Cardiac muscle cell (in vitro differentiated cells and primary cell): ENCODE data around the gene ARRDC5. TPM values are rescaled to one million over a fixed set of nuclear protein-coding genes. Genes with fewer than 3 reads are reported as not detected.
A peak's percentile ranks its signal among the peaks of the same experiment; 100 is the strongest.
"Not testable (repeated sequence)": the region's sequence is repeated elsewhere in the genome, so short reads cannot be mapped to it uniquely, and the experiment has no call there.

Experiments
- DNase-seq, 2 donors: peaks; one replicate each; pipeline versions ENCODE4 v3.0.0 to v3.0.0-alpha.2; 2010 to 2017; ENCODE audit warnings: low read depth in 1 of 2, low spot score in 1 of 2
- H3K27ac ChIP-seq: fragments of 200-600 bp; sonication (generic); 2 replicates; pipeline ENCODE4 v1.5.1; 2016
- H3K27me3 ChIP-seq: fragments of 200-600 bp; sonication (generic); 2 replicates; pipeline ENCODE4 v1.6.0; 2016; ENCODE audit warnings: control low read depth
- H3K36me3 ChIP-seq: fragments of 200-600 bp; sonication (generic); 2 replicates; pipeline ENCODE4 v1.5.1; 2016; ENCODE audit warnings: control low read depth
- H3K4me1 ChIP-seq: fragments of 200-600 bp; sonication (generic); 2 replicates; pipeline ENCODE4 v1.8.1; 2017; ENCODE audit warnings: low read depth, mild to moderate bottlenecking, mixed run types
- H3K4me3 ChIP-seq: fragments of 200-600 bp; sonication (generic); 2 replicates; pipeline ENCODE4 v1.5.1; 2016; ENCODE audit warnings: mild to moderate bottlenecking
- H3K9me3 ChIP-seq: fragments of 200-600 bp; sonication (generic); 2 replicates; pipeline ENCODE4 v1.5.1; 2017; ENCODE audit warnings: low read depth, mild to moderate bottlenecking, control low read depth
- polyA plus RNA-seq: library from polyadenylated mRNA; unstranded; fragments of >200 nt; fragmentation: Nextera tagmentation; extraction: Ambion mirVana; gene quantifications from 2 replicates; pipeline ENCODE4 v1.2.1, GENCODE V29; 2016
- total RNA-seq: library from RNA; depleted of rRNA; stranded (reverse); fragments of >200 nt; gene quantifications from 2 replicates; pipeline ENCODE4 v1.2.3, GENCODE V29; 2016
- TF ChIP-seq, protein P1 (sequence below): IDR thresholded peaks from 2 replicates; pipeline ENCODE4 v1.5.1; 2012; ENCODE audit warnings: low read depth, mild to moderate bottlenecking, low read length

Gene ARRDC5
- not detected in 2 replicates for total RNA-seq
- polyA plus RNA-seq: not detected in 2 replicates

GRCh38 chr19:4902796-4903195, at the start of gene ARRDC5:
TSS of gene ARRDC5 (minus strand) at chr19:4902896. CDS start at chr19:4902825, 71 bp downstream.
- Histone ChIP-seq H3K4me3 (no peak within 1 kb of the TSS), H3K27ac (no peak within 1 kb of the TSS), H3K27me3 (no peaks in the 10 kb centered on the region), H3K9me3 (no peaks in the 10 kb centered on the region), H3K36me3 (no peaks in the 10 kb centered on the region), H3K4me1 (no peaks in the 10 kb centered on the region)
- TF ChIP-seq, protein P1, sequence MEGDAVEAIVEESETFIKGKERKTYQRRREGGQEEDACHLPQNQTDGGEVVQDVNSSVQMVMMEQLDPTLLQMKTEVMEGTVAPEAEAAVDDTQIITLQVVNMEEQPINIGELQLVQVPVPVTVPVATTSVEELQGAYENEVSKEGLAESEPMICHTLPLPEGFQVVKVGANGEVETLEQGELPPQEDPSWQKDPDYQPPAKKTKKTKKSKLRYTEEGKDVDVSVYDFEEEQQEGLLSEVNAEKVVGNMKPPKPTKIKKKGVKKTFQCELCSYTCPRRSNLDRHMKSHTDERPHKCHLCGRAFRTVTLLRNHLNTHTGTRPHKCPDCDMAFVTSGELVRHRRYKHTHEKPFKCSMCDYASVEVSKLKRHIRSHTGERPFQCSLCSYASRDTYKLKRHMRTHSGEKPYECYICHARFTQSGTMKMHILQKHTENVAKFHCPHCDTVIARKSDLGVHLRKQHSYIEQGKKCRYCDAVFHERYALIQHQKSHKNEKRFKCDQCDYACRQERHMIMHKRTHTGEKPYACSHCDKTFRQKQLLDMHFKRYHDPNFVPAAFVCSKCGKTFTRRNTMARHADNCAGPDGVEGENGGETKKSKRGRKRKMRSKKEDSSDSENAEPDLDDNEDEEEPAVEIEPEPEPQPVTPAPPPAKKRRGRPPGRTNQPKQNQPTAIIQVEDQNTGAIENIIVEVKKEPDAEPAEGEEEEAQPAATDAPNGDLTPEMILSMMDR: no peak
- DNase-seq: no peak

DNA sequence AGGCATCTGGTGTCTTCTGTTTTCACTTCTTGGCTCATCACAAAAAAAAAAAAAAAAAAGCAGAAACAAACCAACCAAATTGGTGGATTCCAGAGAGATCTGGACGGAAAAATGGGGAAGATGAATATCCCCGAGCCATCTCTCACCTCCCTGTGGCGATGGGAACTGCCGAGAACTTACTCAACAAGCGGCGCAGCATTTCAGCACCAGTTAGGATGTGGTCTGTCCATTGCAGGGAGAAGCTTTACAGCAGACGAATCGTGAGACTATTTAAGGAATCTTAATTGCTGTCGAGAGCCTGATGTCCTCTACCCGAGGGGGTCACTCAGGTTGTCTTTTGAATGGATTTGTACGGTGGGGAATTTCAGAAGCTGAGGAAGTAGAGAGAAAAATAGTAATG, 49.0 kb upstream of the ARRDC5 start:
- peak in 1 of 2 donors; percentile 78 for DNase-seq
- Histone ChIP-seq H3K9me3 (no peaks in the 10 kb centered on the region), H3K27me3 (no peaks in the 10 kb centered on the region), H3K4me3 (no peak overlapping the region), H3K36me3 (no peaks in the 10 kb centered on the region), H3K4me1 (peaks cover 8% of the 10 kb centered on the region), H3K27ac (peak overlapping the region; percentile 84)
- TF ChIP-seq, protein P1: no peak

DNA sequence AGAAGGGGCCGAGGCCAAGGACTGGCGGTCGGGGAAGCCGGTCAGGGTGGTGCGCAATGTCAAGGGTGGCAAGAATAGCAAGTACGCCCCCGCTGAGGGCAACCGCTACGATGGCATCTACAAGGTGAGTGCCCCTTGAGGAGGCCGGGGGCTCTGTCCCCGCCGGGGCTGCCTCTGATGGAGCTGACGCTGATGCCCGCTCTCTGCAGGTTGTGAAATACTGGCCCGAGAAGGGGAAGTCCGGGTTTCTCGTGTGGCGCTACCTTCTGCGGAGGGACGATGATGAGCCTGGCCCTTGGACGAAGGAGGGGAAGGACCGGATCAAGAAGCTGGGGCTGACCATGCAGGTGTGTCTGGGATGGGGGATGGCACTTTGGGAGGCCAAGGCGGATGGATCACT, 48.0 kb upstream of the ARRDC5 start:
- H3K4me3 ChIP-seq, H3K36me3 ChIP-seq, H3K9me3 ChIP-seq, H3K27me3 ChIP-seq, DNase-seq, H3K4me1 ChIP-seq: not testable (repeated sequence)
- H3K27ac ChIP-seq: peak overlapping the region; percentile 84

DNA sequence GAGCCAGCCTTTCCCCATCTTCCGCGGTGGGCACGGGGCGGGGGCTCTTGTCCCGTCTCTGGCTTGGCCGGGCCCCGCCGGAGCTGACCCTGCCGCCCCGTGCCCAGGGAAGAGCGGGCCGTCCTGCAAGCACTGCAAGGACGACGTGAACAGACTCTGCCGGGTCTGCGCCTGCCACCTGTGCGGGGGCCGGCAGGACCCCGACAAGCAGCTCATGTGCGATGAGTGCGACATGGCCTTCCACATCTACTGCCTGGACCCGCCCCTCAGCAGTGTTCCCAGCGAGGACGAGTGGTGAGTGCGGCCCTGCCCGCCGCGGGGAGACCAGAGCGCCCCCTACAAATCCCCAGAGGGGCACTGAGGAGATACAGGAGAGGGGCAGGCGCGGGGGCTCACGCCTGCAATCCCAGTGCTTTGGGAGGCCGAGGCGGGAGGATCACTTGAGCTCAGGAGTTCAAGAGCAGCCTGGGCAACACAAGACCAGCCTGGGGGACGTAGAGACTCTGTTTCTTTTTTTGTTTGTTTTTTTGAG, 39.0 kb upstream of the ARRDC5 start:
- H3K27me3 ChIP-seq, DNase-seq, H3K36me3 ChIP-seq, H3K4me1 ChIP-seq, H3K27ac ChIP-seq, H3K9me3 ChIP-seq, H3K4me3 ChIP-seq: not testable (repeated sequence)

DNA sequence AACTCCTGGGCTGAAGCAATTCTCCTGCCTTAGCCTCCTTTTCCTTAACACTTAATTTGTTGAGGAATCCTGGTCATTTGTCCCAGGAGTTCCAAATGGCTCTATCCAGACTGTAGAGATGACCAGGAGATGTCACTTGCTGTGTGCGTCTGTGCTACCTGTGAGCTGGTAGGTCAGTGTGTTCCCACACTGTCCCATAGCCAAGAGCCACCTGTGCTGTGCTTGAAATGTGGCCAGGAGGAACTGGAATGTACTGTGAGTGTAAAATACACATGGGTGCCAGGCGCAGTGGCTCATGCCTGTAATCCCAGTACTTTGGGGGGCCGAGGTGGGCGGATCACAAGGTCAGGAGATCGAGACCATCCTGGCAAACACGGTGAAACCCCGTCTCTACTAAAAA, 36.8 kb upstream of the ARRDC5 start:
- TF ChIP-seq, protein P1: no peak
- H3K4me3 ChIP-seq: no peak overlapping the region

DNA sequence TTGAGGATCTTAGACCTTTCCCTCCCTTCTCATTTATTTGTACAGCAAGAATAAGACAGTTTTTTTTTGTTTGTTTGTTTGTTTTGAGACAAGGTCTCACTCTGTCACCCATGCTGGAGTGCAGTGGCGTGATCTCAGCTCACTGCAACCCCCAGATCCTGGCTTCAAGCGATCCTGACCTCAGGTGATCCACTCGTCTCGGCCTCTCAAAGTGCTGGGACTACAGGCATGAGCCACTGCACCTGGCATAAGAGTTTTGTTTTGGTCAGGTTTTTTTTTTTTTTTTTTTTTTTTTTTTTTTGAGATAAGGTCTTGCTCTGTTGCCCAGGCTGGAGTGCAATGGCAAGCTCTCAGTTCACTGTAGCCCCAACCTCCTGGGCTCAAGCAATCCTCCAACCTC, 35.8 kb upstream of the ARRDC5 start:
- H3K9me3 ChIP-seq, H3K4me3 ChIP-seq, H3K27me3 ChIP-seq, H3K4me1 ChIP-seq, H3K36me3 ChIP-seq, H3K27ac ChIP-seq, DNase-seq: not testable (repeated sequence)

More for the DNA sequence above, 36.8 kb upstream of the ARRDC5 start:
- Histone ChIP-seq H3K27ac (no peak overlapping the region), H3K9me3 (no peaks in the 10 kb centered on the region), H3K4me1 (no peaks in the 10 kb centered on the region), H3K27me3 (no peaks in the 10 kb centered on the region), H3K36me3 (no peaks in the 10 kb centered on the region)
- DNase-seq: no peak

- no peaks in the 10 kb centered on the region for H3K27me3 ChIP-seq
- no peaks in the 10 kb centered on the region for H3K4me1 ChIP-seq
- H3K27ac ChIP-seq: no peak overlapping the region
- no peaks in the 10 kb centered on the region for H3K36me3 ChIP-seq
- DNase-seq: no peak
- no peaks in the 10 kb centered on the region for H3K9me3 ChIP-seq
- H3K4me3 ChIP-seq: no peak overlapping the region
- TF ChIP-seq, protein P1: no peak
Observed at GRCh38 chr19:4937060-4937459, 34.4 kb upstream of the ARRDC5 start.
